ENCODE data around the gene GPR37L1. TPM values are rescaled to one million over a fixed set of nuclear protein-coding genes. Genes with fewer than 3 reads are reported as not detected.

GPR37L1 gene
- polyA plus RNA-seq, 1 donor from 2014 or later = not detected

GRCh38 chr1:202126426-202126825, 3.7 kb downstream of the GPR37L1 start:
- no peak overlapping the region for H3K4me3 ChIP-seq (ENCODE audit: low read length)
- H3K9me3 ChIP-seq (ENCODE audit: low read length) = no peaks in the 10 kb centered on the region
- no peak overlapping the region for H3K27ac ChIP-seq (ENCODE audit: low read length)
- no peaks in the 10 kb centered on the region for H3K9me2 ChIP-seq (ENCODE audit: insufficient read depth, low read length)
- no peaks in the 10 kb centered on the region for H3K27me3 ChIP-seq (ENCODE audit: insufficient read depth, low read depth, low read length)
- H3F3A ChIP-seq (ENCODE audit: insufficient read depth, low read length, poor library complexity, severe bottlenecking) = no peaks in the 10 kb centered on the region
- no peaks in the 10 kb centered on the region for H4K20me1 ChIP-seq (ENCODE audit: insufficient read depth)
- no peaks in the 10 kb centered on the region for H3K79me2 ChIP-seq (replicated peaks; ENCODE audit: insufficient read depth, low read length)
- no peak overlapping the region for H2AFZ ChIP-seq (ENCODE audit: low read depth, low read length)
- no peak for TF ChIP-seq EP300 (conservative IDR thresholded peaks at IDR 0.05; ENCODE audit: poor library complexity, severe bottlenecking)
- TF ChIP-seq MXI1 (conservative IDR thresholded peaks at IDR 0.05; ENCODE audit: poor library complexity, severe bottlenecking) = no peak
- TF ChIP-seq TAF1 (IDR thresholded peaks at IDR 0.05; ENCODE audit: low read depth) = no peak
- TF ChIP-seq REST (IDR thresholded peaks at IDR 0.05; ENCODE audit: borderline replicate concordance) = no peak
- TF ChIP-seq POLR2AphosphoS5 (IDR thresholded peaks at IDR 0.05) = no peak
- no peak for TF ChIP-seq CTCF (IDR thresholded peaks at IDR 0.05; ENCODE audit: poor library complexity, severe bottlenecking)
- TF ChIP-seq RAD21 (conservative IDR thresholded peaks at IDR 0.05) = no peak
- no peak for TF ChIP-seq SMC3 (conservative IDR thresholded peaks at IDR 0.05; ENCODE audit: poor library complexity)
- TF ChIP-seq EZH2 (IDR thresholded peaks at IDR 0.05; ENCODE audit: borderline replicate concordance, insufficient read depth, low read length, poor library complexity, severe bottlenecking) = no peak
- H3K4me2 ChIP-seq (ENCODE audit: low read length) = no peak overlapping the region
- H3K36me3 ChIP-seq (ENCODE audit: insufficient read depth, low read length) = no peaks in the 10 kb centered on the region
- no peak overlapping the region for H3K9ac ChIP-seq (ENCODE audit: low read length)

- no peak for TF ChIP-seq SMC3 (conservative IDR thresholded peaks at IDR 0.05; ENCODE audit: poor library complexity)
- no peak for TF ChIP-seq POLR2AphosphoS5 (IDR thresholded peaks at IDR 0.05)
- TF ChIP-seq EZH2 (IDR thresholded peaks at IDR 0.05; ENCODE audit: borderline replicate concordance, insufficient read depth, low read length, poor library complexity, severe bottlenecking) = no peak
- no peak for TF ChIP-seq MXI1 (conservative IDR thresholded peaks at IDR 0.05; ENCODE audit: poor library complexity, severe bottlenecking)
- no peak for TF ChIP-seq REST (IDR thresholded peaks at IDR 0.05; ENCODE audit: borderline replicate concordance)
- no peak for TF ChIP-seq TAF1 (IDR thresholded peaks at IDR 0.05; ENCODE audit: low read depth)
- no peak for TF ChIP-seq CTCF (IDR thresholded peaks at IDR 0.05; ENCODE audit: poor library complexity, severe bottlenecking)
- no peak for TF ChIP-seq EP300 (conservative IDR thresholded peaks at IDR 0.05; ENCODE audit: poor library complexity, severe bottlenecking)
- TF ChIP-seq RAD21 (conservative IDR thresholded peaks at IDR 0.05) = no peak
- no peak overlapping the region for H3K9ac ChIP-seq (ENCODE audit: low read length)
- no peaks in the 10 kb centered on the region for H3K79me2 ChIP-seq (replicated peaks; ENCODE audit: insufficient read depth, low read length)
- H3K4me2 ChIP-seq (ENCODE audit: low read length) = no peak overlapping the region
- H3F3A ChIP-seq (ENCODE audit: insufficient read depth, low read length, poor library complexity, severe bottlenecking) = no peaks in the 10 kb centered on the region
- H3K36me3 ChIP-seq (ENCODE audit: insufficient read depth, low read length) = no peaks in the 10 kb centered on the region
- H3K9me2 ChIP-seq (ENCODE audit: insufficient read depth, low read length) = no peaks in the 10 kb centered on the region
- H3K9me3 ChIP-seq (ENCODE audit: low read length) = no peaks in the 10 kb centered on the region
- no peaks in the 10 kb centered on the region for H3K27me3 ChIP-seq (ENCODE audit: insufficient read depth, low read depth, low read length)
- no peak overlapping the region for H2AFZ ChIP-seq (ENCODE audit: low read depth, low read length)
- H3K27ac ChIP-seq (ENCODE audit: low read length) = no peak overlapping the region
- no peaks in the 10 kb centered on the region for H4K20me1 ChIP-seq (ENCODE audit: insufficient read depth)
- H3K4me3 ChIP-seq (ENCODE audit: low read length) = no peak overlapping the region
Measured at GRCh38 chr1:202127061-202127460, 4.3 kb downstream of the GPR37L1 start.
